GDM1 (cell line): ENCODE results near the gene ARL6IP1.
"Not testable (repeated sequence)": the region's sequence is repeated elsewhere in the genome, so short reads cannot be mapped to it uniquely, and the experiment has no call there.

ENCODE experiments used
- DNase-seq: peaks from one replicate; lab custom pipeline; 2025; lab: John Stamatoyannopoulos, UW

ARL6IP1 gene

GRCh38 chr16:18759598-18760520, 41.5 kb downstream of the ARL6IP1 start:
- not testable (repeated sequence) for DNase-seq

- DNase-seq: not testable (repeated sequence)
Observed at GRCh38 chr16:18757960-18758660, 43.2 kb downstream of the ARL6IP1 start.

- not testable (repeated sequence) for DNase-seq
Observed at GRCh38 chr16:18756639-18757038, 44.7 kb downstream of the ARL6IP1 start.

- DNase-seq: not testable (repeated sequence)
Observed at GRCh38 chr16:18742870-18743269, 58.5 kb downstream of the ARL6IP1 start.
